ENCODE results near the gene KIAA0513.

KIAA0513 gene

DNA sequence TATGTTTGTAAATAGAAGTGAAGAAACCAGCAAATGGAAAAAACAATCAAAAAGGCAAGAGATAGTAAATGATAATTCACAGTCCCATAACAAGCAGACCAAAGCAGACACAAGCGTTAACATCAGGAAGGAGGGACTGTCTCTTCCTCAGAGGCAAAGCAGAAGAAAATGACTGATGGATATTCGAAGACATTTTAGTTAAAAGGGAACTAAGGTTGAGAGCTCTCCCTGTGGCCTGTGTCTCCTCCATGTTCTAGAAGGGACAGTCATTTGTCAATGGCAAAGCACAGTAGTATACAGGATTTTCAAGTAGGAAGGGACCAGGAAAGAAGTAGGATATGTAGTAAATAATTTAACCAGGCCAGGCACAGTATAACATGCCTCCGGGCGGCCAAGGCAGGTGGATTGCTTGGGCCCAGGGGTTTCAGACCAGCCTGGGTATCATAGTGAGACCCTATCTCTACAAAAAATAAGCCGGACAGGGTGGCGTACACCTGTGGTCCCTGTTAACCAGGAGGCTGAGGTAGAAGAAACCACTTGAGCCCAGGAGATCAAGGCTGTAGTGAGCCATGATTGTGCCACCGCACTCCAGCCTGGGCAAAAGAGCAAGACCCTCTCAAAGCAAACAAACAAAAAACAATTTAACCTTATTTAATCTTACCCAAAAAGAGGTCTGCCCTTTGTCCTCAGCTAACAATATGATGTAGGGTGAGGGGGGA, 19.9 kb upstream of the KIAA0513 start:
- peaks cover 29% of the 10 kb centered on the region for H3K4me1 ChIP-seq (ENCODE audit: insufficient read depth, low read length)
- H4K20me1 ChIP-seq (ENCODE audit: insufficient read depth, low read length): peaks cover 31% of the 10 kb centered on the region
- DNase-seq (no peak), ATAC-seq (ENCODE audit: insufficient read depth, low read depth) (no peak)
- no peak overlapping the region for H2AFZ ChIP-seq (ENCODE audit: low read depth, low read length)
- peaks cover 84% of the 10 kb centered on the region for H3K79me2 ChIP-seq (ENCODE audit: insufficient read depth, low read length)
- H3K36me3 ChIP-seq (ENCODE audit: insufficient read depth, low read length): peaks cover 5% of the 10 kb centered on the region; the same call in 1 of the 2 replicates
- no peak overlapping the region for H3K4me2 ChIP-seq (ENCODE audit: insufficient read depth, low read length)
- no peak overlapping the region for H3K9ac ChIP-seq (ENCODE audit: low read depth, low read length)
- no peak overlapping the region for H3K27ac ChIP-seq (ENCODE audit: low read length)
- H3K4me3 ChIP-seq (ENCODE audit: low read depth in 1 of 2, low read length in 2 of 2): no peak overlapping the region
- TF ChIP-seq, protein P1, sequence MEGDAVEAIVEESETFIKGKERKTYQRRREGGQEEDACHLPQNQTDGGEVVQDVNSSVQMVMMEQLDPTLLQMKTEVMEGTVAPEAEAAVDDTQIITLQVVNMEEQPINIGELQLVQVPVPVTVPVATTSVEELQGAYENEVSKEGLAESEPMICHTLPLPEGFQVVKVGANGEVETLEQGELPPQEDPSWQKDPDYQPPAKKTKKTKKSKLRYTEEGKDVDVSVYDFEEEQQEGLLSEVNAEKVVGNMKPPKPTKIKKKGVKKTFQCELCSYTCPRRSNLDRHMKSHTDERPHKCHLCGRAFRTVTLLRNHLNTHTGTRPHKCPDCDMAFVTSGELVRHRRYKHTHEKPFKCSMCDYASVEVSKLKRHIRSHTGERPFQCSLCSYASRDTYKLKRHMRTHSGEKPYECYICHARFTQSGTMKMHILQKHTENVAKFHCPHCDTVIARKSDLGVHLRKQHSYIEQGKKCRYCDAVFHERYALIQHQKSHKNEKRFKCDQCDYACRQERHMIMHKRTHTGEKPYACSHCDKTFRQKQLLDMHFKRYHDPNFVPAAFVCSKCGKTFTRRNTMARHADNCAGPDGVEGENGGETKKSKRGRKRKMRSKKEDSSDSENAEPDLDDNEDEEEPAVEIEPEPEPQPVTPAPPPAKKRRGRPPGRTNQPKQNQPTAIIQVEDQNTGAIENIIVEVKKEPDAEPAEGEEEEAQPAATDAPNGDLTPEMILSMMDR (IDR thresholded peaks at IDR 0.05; ENCODE audit: borderline replicate concordance, extremely low read depth, low read length, poor library complexity, severe bottlenecking): no peak
- no peak for TF ChIP-seq EZH2 (IDR thresholded peaks at IDR 0.05; ENCODE audit: borderline replicate concordance, low read depth, low read length, severe bottlenecking)
- H3K9me3 ChIP-seq (ENCODE audit: insufficient read depth, low read length, severe bottlenecking): no peaks in the 10 kb centered on the region
- H3K27me3 ChIP-seq (ENCODE audit: insufficient read depth, low read length, poor library complexity): no peaks in the 10 kb centered on the region

DNA sequence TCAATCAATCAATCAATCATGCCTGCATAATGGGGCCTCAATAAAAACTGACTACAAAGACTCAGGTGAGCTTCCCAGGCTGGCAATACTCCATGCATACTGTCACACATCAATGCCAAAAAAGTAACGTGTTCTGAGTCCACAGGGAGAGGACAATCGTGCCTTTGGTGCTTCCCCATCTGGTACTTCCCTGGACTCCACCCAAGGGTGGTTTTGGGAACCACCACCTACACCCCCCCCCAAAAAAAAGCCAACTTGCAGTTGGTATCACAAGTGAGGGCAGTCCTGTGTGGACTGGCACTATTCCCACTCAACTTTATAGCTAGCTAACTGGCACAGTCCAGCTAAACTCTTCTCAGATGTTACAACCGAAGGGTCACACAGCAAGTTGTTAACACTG, 19.3 kb upstream of the KIAA0513 start:
- H3K79me2 ChIP-seq (ENCODE audit: insufficient read depth, low read length): peaks cover 78% of the 10 kb centered on the region

DNA sequence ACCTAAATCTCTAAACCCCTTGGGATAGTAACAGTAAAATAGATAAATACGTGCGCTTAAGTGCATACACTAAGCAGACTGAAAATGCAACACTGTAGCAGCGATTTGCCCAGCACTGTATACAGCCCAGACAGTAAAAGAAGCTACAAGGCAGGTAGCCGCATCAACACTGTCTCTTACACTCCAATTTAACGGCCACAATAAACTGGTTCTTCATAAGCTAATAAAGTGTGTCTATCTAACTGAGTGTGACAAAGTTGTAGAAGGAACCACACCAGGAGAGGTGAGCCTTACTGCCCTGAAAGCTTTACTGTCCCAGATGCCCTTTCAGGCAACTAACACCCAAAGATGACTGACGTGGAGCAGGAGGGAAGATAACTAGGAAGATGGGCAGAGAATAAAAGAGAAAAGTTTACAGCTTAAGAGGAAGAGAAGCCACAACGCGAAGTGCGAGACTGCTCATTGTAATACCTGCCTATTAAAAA, 17.1 kb upstream of the KIAA0513 start:
- Histone ChIP-seq H3K36me3 (ENCODE audit: insufficient read depth, low read length) (peaks cover 5% of the 10 kb centered on the region; the same call in 1 of the 2 replicates), H3K4me1 (ENCODE audit: insufficient read depth, low read length) (peaks cover 29% of the 10 kb centered on the region), H3K27ac (ENCODE audit: low read length) (peak overlapping the region; percentile 96), H2AFZ (ENCODE audit: low read depth, low read length) (peak overlapping the region; percentile 96), H3K9me3 (ENCODE audit: insufficient read depth, low read length, severe bottlenecking) (no peaks in the 10 kb centered on the region), H3K9ac (ENCODE audit: low read depth, low read length) (peak overlapping the region; percentile 90), H3K4me3 (ENCODE audit: low read depth in 1 of 2, low read length in 2 of 2) (peak overlapping the region; percentile 98 to 99), H3K79me2 (ENCODE audit: insufficient read depth, low read length) (peaks cover 55% of the 10 kb centered on the region), H3K27me3 (ENCODE audit: insufficient read depth, low read length, poor library complexity) (no peaks in the 10 kb centered on the region), H3K4me2 (ENCODE audit: insufficient read depth, low read length) (peak overlapping the region; percentile 90), H4K20me1 (ENCODE audit: insufficient read depth, low read length) (peaks cover 15% of the 10 kb centered on the region)
- DNase-seq: no peak
- ATAC-seq (ENCODE audit: insufficient read depth, low read depth): no peak
- TF ChIP-seq, protein P1 (IDR thresholded peaks at IDR 0.05; ENCODE audit: borderline replicate concordance, extremely low read depth, low read length, poor library complexity, severe bottlenecking): no peak
- no peak for TF ChIP-seq EZH2 (IDR thresholded peaks at IDR 0.05; ENCODE audit: borderline replicate concordance, low read depth, low read length, severe bottlenecking)

More for the DNA sequence above, 19.3 kb upstream of the KIAA0513 start:
- Histone ChIP-seq H4K20me1 (ENCODE audit: insufficient read depth, low read length) (peaks cover 24% of the 10 kb centered on the region), H3K4me2 (ENCODE audit: insufficient read depth, low read length) (peak overlapping the region; percentile 22; the same call in 1 of the 2 replicates), H3K9ac (ENCODE audit: low read depth, low read length) (no peak overlapping the region), H3K4me1 (ENCODE audit: insufficient read depth, low read length) (peaks cover 29% of the 10 kb centered on the region), H2AFZ (ENCODE audit: low read depth, low read length) (no peak overlapping the region), H3K4me3 (ENCODE audit: low read depth in 1 of 2, low read length in 2 of 2) (no peak overlapping the region), H3K27me3 (ENCODE audit: insufficient read depth, low read length, poor library complexity) (no peaks in the 10 kb centered on the region), H3K27ac (ENCODE audit: low read length) (no peak overlapping the region), H3K9me3 (ENCODE audit: insufficient read depth, low read length, severe bottlenecking) (no peaks in the 10 kb centered on the region), H3K36me3 (ENCODE audit: insufficient read depth, low read length) (peaks cover 5% of the 10 kb centered on the region; the same call in 1 of the 2 replicates)
- DNase-seq (no peak), ATAC-seq (ENCODE audit: insufficient read depth, low read depth) (no peak)
- no peak for TF ChIP-seq EZH2 (IDR thresholded peaks at IDR 0.05; ENCODE audit: borderline replicate concordance, low read depth, low read length, severe bottlenecking)
- TF ChIP-seq, protein P1 (IDR thresholded peaks at IDR 0.05; ENCODE audit: borderline replicate concordance, extremely low read depth, low read length, poor library complexity, severe bottlenecking): no peak

Measured in DND-41 (cell line).